HG03469 (cell line): Measurements from ENCODE around the gene ATXN7L3.

Source experiments
- ATAC-seq: cut with Tn5 transposase; IDR thresholded peaks from one replicate; pipeline ENCODE4 v1.9.1; 2021; ENCODE audit warnings: mild to moderate bottlenecking, moderate library complexity, moderate number of reproducible peaks; ENCODE audit not compliant: unreplicated experiment

The ATXN7L3 gene

DNA sequence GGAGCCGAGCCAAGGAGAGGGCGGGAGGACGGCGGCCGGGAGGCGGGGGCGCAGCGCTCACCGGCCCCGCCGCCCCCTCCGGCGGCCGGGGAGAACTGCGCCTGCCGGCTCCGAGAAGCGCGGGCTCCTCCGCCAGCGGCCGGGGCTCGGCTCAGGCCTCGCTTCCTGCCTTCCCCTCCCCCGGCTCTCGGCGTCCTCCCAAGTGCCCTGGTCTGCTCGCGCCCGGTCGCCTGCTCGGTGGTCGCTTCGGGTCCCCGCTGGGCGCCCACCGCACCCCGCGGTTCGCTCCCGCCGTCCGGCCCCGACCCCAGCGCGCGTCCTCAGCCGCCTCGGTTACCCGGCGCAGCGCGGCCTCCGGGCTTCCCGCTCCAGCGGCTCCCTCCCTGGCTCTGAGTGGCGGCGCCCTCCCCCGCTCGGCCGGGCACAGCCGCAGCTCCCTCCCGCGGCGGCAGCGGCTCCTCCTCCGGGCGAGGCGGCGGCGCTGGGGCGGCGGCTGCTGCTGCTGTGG, 19.5 kb upstream of the ATXN7L3 start:
- no peak for ATAC-seq

DNA sequence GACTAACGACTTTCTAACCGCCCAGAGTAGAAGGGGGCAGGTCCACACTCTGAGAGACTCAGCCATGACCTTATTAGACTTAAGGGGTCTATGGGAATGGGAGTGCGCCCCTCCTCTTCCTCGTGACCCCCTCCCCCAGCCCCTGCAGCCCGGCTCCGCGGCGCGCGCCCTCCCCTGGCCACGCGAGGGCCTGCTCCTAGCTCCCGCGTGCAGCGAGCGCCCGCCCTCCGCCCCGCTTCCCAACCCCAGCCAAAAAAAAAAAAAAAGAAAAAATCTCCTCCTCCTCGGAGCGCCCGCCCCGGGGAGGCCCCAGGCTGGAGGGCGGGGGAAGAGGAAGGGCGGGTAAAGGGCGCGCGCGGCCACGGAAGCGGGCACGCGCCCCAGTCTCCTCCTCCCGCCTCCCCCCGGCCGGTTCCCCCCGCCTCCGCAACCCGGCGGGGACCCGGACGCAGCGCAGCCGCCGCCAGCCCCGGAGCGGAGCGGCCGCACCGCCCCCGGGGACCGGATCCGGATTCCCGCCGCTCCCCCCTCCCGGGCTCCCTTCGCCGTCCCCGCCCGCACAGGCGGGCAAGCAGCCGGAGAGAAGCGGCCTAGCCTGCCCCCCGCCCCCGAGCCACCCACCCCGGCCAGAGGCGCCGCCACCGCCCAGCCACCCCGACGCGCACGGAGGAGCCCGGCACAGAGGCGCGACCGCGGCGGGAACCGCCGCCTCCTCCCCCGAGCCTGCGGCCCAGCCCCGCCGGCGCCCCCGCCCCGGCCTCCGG, 18.8 kb upstream of the ATXN7L3 start:
- ATAC-seq = no peak

DNA sequence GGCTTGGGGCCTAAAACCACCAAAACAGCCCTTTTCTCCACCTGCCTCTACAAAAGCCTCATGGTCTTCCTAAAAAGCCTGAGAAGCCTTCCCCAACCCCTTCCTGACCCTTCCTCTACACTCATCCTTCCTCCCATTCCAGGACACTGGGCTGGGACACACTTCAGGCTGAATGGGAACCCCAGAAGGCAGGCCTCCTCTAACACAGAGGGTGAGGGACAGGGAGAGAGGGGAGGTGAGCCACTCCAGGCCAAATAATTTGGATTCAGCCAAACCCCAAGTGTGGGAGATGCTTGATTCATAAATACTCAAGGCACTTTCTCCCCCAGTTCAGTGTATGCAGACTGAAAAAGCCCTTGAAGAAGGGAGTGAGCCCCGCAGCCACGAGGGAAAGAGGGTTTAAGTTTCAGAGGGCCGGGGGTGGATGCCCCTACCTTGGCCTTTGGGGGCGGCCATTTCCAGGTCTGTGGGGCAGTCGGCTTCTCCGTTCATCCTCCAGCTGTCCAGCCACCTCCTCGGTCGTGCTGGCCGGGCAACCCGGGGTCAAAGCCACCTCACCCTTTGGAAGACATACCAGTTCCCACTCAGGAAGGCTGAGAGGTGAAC, 18.2 kb upstream of the ATXN7L3 start:
- no peak for ATAC-seq

DNA sequence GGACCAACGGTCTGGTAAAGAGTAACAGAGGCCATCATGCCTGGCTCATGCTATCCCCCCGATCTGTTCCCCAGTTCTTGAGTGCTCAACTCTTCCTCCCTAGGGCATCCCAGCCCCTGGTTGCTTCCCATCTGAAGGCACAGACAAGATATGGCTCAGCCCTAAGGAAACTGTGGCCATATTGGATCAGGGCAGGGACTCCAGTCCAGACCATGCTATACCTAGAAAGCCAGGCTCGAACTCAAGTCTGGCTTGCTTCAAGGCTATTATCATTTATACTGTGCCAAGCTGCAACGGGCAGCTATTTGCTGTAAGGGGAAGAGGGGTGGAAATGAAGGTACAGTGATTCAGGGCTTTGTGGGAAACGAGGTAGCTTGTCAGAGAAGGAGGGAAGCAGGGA, 17.0 kb upstream of the ATXN7L3 start:
- ATAC-seq = no peak

DNA sequence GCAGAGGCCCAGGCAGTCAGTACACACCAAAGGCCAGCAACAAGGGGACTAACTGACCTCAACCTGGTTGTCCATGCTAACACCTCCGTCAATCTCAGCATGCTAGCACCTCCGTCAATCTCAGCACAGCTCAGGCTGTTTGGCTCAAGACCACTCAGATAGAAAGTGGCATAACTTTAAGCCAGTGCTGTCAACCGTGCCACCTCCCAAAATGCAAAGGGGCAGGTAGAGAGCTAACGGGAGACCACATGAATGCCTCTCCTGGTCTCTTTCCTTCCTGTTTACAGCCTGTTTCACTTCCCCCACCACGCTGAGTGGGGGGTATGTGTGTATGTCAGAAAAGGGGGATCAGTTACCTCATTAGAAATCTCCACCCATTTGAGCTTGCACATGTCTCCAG, 16.5 kb upstream of the ATXN7L3 start:
- ATAC-seq = no peak

DNA sequence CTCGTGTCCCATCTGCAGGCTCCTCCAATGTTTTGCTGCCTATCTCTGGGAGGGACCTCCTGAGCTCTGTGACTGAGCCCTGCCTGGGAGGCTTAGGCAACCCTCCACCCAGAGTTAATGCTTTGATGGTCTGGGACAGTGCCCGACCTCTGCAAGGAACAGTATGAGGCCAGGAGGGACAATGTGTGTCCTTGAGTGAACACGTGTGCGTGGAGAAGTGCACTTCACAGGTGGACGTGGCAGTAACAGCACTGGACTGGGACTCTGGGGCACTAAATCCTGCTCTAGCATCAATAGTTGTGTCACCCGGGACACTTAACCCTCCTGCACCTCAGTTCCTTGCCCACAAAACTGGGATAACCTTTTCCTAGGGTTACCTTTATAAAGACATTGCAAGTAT, 15.2 kb upstream of the ATXN7L3 start:
- ATAC-seq = no peak

DNA sequence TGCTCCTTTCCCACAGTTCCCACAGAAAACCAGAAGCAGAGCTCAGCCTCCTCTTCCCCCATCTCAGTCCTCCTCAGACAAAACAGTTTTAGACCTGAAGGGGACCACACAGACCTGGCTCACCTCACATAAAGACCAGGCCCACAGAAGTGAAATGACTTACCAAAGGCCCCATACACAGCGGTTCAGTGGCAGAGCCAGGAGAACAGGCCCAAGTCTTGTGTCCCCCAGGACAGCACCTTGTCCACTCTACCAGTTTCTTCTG, 14.5 kb upstream of the ATXN7L3 start:
- no peak for ATAC-seq

DNA sequence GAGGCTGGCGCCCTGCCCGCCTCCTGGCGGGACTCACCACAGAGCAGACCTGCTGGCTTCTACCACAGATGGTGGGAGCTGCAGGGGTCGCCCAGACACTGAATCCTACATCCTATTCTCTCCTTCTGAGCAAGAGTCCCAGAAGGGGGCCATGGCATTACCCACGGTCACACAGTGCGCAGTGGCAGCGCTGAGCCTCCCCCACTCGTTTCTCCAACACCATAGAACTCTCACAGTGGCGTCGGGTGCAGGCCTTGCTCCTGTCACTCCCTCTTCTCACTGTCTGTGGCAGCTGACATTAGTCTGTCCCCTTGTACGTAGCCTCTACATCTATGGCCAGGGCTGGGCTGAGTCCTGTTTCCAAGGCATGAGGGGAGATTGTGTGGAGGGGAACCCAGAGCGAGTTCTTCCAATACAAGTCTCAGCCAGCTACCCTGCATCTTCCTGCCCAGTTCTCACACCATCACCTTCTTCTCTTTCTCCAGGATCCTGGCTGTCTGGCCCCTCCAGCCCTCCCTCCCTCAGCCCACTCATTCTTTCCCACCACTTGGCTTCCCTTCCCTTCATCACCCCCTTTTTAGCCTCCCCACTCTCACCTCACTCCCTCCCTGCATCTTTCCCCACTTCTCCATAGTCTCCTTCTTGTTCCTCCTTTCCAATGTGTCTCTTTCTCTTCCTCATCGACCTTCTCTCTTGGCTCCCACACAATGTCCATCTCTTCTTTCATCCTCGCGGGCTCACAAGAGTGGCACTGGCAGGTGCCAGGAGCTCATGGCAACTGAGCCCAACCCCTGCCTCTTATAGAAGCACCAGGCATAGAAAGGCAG, 13.9 kb upstream of the ATXN7L3 start:
- no peak for ATAC-seq

DNA sequence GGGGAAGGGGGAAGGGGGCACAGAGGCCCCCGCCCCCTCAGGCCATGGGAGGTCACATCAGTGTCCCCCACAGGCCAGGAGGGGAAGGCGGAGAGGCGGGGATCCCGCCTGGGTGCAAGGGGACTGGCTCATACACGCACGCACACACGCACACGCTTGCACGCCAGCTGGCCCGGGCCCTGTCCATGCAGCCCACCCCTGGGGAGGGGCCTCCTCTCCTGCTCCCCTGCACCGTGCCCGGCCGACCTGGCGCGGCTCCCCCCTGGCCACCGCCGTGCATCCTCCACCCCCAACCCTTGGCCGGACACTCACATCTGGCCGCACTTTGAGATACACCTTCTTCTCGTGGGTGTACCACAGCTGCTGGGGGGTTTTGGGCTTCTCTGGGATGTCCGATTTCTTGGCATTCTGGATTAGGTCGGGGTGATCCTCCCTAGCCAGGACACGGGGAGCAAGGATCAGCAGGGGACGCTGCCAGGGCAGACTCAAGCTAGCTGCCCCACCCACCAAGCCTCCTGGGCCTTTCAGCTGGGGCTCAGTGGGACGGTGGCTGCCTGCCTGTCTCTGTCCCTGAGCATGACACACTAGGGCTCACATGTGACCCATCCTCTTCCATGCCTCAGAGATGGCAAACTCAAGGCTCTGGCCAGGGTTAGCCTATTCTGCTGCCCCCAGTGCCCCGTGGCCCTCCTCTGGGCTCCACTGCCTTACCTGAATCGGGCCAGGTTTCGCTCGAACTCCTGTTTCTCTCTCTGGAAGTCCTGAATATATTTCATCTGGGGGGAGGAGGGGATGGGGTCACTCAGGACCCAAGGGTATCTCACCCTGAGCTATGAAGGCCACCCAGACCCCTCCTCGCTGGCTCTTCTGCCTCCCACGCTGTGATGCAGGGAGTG, 13.1 kb upstream of the ATXN7L3 start:
- no peak for ATAC-seq

DNA sequence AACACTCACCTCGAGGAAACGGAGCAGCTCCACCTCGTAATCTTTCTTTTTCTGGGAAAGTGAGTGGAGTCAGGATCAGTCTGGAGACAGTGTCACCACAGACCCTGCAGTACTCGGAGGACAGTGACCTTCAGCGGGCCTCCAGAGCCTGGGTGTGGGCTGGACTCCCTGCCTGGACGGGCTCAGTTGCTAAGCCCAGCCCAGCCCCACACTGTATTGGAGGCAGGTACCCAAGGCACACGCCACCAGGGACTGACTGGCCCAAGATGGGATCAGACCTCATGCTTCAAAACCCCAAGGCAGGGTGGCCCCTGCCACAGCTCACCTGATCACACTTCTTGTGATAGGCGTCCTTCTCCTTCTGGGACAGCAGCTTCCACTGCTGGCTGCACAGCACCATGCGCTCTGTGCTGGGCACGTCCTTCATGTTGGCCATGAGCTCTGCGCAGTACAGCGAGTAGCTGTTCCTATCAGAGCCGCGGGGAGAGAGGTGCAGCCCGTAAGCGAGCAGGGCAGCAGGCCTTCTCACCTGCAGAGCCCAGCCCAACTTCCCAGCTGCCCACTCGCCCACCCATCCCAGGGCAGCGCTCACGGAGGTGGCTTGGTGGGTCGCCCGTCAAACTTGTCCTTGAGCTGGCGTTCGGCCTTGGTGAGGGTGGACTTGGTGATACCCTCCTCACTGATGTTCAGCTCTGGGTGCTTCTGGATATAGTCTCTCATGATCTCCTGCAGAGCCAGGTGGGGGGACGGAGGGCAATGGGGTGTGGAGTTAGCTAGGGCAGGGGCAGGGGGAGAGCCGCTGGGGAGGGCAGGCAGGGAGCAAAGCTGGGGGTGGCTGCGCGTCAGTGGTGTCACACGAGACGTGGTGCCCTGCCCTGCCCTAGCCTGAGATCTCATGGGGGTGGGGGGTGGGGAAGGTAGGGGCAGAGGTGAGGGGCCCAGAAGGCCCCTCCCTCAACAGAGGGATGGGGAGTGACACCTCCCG, 11.9 kb upstream of the ATXN7L3 start:
- no peak for ATAC-seq

DNA sequence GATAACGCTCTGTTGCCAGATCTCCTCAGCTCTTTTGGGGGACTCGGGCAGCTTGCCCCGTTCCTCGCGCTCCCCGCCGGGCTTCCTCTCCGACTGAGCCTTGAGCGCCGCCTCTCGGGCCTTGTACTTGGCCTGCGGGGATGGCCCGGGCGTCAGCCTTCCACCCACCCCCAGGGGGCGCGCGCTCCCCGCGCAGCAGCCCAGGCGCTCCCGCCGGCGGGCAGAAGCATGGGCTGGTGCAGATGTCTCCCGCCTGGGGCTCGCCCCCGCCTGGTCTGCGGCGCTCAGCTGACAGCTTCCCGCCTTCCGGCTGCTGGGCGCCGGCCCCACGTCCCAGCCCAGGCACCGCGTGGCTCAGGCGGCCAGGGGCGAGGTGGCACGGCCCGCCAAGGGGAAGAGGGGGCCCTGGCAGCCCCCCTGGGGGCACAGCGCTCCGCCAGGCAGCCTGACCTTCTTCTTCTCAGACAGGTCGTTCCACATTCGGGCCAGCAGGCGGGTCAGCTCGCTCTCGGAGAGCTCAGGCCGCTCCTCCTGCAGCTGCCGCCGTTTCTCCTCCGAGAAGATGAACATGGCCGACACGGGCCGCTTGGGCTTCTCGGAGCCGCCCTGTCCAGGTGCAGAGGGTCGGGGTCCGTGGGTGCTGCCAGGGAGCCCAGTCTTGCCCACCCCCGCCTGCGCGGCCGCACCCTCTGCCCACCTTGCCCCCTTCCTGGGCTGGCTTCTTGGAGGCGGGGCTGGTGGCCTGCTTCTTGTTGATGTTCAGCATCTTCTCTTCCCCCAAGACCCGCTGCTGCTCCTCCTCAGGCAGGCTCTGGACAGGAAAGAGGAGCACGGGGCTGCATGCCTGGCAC, 10.9 kb upstream of the ATXN7L3 start:
- peak; percentile 50 for ATAC-seq

DNA sequence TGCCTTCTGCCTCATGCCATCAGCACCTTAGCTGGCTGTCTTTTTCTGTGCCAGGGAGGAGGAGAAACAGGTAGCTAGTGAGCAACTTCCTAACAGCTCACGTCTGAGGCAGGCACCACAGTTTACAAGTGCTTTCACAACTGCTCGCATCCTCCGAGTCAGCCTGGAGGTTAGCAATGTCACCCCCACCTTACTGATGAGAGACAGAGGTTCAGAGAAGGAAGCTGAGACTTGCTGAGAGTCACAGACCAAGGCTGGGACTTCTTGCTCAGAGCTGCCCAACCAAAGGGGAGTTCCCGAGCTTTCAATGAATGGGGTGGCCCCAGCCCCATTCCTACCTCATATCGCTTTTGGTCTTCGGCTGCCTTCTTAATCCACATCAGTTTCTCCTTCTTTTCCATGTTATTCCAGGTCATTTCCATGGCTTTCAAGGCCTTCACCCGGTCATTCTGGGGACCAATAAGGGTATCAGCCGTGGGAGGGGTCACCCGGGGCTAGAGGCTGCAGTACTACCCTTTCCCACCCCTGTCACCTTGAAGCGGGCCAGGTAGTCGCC, 10.2 kb upstream of the ATXN7L3 start:
- ATAC-seq = no peak

DNA sequence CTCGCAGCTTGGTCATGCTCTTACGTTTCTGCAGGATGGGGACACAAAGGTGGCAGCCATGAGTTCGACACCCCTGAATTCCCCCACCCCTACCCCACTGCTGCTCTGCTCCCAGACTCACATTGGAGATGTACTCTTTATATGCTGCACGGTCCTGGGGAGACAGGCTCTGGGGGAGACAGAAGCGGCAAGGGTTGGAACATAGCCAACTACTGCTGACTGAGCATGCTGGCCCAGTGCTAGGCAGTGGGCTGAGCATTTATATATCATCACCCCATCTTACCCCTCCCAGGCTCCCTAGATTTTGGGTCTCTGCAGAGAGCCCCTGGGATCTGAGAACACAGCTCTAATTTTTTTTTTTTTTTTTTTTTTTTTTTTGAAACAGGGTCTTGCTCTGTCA, 8.1 kb upstream of the ATXN7L3 start:
- ATAC-seq = no peak

DNA sequence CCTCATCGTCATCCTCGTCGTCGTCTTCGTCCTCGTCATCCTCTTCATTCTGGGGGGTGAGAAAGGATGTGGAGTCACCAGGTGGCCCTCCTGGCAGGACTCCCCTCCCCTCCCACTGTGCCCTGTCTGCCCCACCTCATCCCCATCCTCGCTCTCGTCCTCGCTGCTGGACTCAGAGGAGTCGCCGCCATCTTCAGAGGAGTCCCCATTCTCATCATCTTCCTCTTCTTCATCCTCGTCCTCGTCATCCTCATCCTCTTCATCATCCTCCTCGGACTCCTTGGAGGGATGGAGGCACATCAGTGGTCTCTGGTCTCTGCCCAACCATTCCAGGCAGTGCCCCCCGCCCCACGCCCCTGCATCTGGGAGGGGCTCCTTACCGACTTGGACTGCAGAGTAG, 7.6 kb upstream of the ATXN7L3 start:
- ATAC-seq = no peak

DNA sequence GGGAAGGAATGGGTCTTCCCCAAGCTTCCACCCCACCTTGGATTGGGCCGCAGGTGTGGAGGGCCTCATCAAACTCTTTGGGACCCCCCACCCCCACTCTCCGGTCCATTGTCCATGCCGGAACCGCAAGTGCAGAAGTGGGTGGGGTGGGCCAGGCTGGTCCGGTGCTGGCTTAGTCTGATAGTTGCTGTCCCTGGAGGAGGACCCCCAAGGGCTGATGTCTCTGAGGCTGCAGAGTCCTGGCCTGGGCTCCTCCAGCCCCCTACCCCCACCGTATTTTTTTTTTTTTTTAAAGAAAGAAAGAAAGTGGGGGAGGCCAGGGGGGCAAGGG, 7.1 kb upstream of the ATXN7L3 start:
- ATAC-seq = no peak

DNA sequence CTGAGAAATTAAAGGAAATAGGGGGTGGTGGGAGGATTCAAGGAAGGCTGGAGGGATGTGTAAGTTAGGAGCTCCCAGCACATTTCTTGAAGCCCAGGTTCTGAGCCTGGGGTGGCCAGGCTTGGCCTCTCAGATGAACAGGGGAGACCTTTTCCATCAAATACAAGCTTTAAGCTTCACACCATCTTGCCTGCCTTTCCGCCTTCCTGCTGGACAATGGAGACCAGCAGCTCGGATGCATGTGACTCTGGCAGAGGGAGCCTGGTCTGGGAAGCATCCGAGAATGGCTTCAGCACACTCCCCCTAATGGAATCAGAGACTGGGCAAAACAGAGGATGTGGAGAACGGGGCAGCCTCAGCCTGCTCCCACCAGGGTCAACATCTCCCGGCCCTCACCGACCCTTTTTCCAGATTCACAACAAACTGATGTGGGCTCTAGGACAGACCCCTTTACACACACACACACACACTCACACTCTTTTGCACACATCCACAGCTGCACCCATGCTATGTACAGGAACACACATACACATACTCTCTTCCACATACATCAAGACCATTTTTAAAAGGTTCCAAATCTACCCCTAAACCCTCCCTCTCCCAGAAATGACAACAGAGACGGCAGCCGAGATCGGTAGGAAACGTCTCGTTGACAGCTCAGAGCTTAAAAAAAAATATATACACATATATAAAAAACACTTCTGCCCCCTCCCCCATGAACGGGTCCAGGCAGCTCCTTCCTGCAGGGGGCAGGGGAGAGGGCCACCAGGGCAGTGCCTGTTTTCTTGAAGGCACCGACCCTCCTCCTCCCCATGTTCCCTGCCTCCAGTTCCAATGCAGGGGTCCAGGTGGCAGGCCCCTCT, 6.5 kb upstream of the ATXN7L3 start:
- ATAC-seq = no peak

DNA sequence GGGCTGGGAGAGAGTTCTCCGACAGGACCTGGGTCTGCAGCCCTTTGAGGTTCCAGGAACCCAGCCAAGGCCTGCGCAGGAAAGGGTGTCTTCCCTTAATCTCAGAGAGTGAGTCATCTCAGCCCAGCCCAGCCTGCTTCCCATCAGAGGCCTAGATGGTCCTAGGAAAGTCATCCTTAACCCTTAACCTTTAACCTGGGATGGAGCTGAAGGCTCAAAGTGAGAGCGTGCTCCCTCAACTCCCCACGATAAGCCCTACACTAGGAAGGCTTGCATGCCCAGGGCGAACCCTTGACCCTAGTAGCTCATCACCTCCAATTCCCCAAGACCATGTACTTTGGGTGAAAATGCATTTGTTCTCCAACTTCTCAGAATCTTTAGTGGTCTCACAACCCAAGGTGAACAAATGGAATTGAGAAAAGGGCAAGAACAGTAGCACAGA, 4.8 kb upstream of the ATXN7L3 start:
- no peak for ATAC-seq
